Calu3 (cell line): ENCODE results near the gene NT5C. TPM values are rescaled to one million over a fixed set of nuclear protein-coding genes. Genes with fewer than 3 reads are reported as not detected.

Experiments used
- BruUV-seq: library from RNA; stranded (reverse); fragments of 400-500 nt; replicated peaks from 2 replicates; lab custom pipeline; 2021; lab: Mats Ljungman, UMichigan
- CTCF ChIA-PET: fragments of 300-600 bp; sonication (Branson Sonifier 250); formaldehyde crosslinking; loops from one replicate; lab custom pipeline; 2022; ENCODE audit warnings: antibody characterized with exemption; lab: Charles Lee
- DNase-seq: peaks from one replicate; pipeline ENCODE4 v3.0.0; 2022
- H3K27ac Mint-ChIP-seq: one replicate; pipeline ENCODE4 v1.8.0; 2022; ENCODE audit warnings: mixed read lengths; ENCODE audit not compliant: unreplicated experiment
- H3K27me3 Mint-ChIP-seq: one replicate; pipeline ENCODE4 v1.8.0; 2022; ENCODE audit warnings: mixed read lengths; ENCODE audit not compliant: unreplicated experiment
- H3K36me3 Mint-ChIP-seq: one replicate; pipeline ENCODE4 v1.8.0; 2022; ENCODE audit warnings: mild to moderate bottlenecking, moderate library complexity, mixed read lengths; ENCODE audit not compliant: insufficient read depth, unreplicated experiment
- H3K4me1 Mint-ChIP-seq: one replicate; pipeline ENCODE4 v1.8.0; 2022; ENCODE audit warnings: mild to moderate bottlenecking, low read depth, mixed read lengths; ENCODE audit not compliant: unreplicated experiment
- H3K4me3 Mint-ChIP-seq: one replicate; pipeline ENCODE4 v1.8.0; 2022; ENCODE audit warnings: mild to moderate bottlenecking, low read depth, moderate library complexity, mixed read lengths; ENCODE audit not compliant: unreplicated experiment
- H3K9me3 Mint-ChIP-seq: one replicate; pipeline ENCODE4 v1.8.0; 2022; ENCODE audit warnings: low read depth, mixed read lengths; ENCODE audit not compliant: unreplicated experiment
- intact Hi-C: fragments of 100-400 bp; cut with micrococcal nuclease; formaldehyde crosslinking; loops from one replicate; pipeline ENCODE4 v1.10.0; 2022; ENCODE audit not compliant: unreplicated experiment
- total RNA-seq: library from RNA; stranded (reverse); gene quantifications from 2 replicates; pipeline ENCODE4 v1.2.3, GENCODE V29; 2022
- TF ChIP-seq, protein P1 (sequence below): fragments of 200-600 bp; IDR thresholded peaks from one replicate; pipeline ENCODE4 v1.8.0; 2022; ENCODE audit warnings: antibody characterized with exemption; ENCODE audit not compliant: unreplicated experiment

Gene NT5C
- total RNA-seq, 1 experiment from 2014 or later: 56.6 TPM

DNA sequence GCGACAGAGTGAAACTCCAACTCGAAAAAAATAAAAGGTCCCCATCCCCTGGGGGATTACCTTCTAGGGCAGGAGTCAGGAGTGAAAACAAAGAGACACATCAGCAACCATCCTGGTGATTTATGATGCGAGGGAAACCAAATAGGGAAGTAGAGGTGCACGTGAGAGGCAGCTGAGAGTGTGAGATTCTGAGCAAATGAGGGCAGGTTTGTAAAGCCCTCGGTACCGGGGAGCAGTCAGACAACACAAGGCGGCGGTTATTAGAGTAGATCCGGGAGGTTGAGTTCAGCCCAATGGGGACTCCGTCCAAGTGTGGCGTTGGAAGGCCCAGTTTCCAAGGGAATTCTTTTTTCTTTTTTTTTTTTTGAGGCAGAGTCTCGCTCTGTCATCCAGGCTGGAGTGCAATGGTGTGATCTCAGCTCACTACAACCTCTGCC is 29.1 kb downstream of the NT5C start:
- CTCF ChIA-PET: no interaction called here
- DNase-seq: no peak
- Mint-ChIP-seq H3K36me3 (peaks cover 99% of the 10 kb centered on the region), H3K4me1 (peaks cover 27% of the 10 kb centered on the region), H3K27me3 (no peaks in the 10 kb centered on the region), H3K27ac (no peak overlapping the region), H3K9me3 (no peaks in the 10 kb centered on the region), H3K4me3 (peak overlapping the region; percentile 17)
- BruUV-seq: no TSS peak
- intact Hi-C loops: no loop called here
- TF ChIP-seq, protein P1, sequence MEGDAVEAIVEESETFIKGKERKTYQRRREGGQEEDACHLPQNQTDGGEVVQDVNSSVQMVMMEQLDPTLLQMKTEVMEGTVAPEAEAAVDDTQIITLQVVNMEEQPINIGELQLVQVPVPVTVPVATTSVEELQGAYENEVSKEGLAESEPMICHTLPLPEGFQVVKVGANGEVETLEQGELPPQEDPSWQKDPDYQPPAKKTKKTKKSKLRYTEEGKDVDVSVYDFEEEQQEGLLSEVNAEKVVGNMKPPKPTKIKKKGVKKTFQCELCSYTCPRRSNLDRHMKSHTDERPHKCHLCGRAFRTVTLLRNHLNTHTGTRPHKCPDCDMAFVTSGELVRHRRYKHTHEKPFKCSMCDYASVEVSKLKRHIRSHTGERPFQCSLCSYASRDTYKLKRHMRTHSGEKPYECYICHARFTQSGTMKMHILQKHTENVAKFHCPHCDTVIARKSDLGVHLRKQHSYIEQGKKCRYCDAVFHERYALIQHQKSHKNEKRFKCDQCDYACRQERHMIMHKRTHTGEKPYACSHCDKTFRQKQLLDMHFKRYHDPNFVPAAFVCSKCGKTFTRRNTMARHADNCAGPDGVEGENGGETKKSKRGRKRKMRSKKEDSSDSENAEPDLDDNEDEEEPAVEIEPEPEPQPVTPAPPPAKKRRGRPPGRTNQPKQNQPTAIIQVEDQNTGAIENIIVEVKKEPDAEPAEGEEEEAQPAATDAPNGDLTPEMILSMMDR: no peak

DNA sequence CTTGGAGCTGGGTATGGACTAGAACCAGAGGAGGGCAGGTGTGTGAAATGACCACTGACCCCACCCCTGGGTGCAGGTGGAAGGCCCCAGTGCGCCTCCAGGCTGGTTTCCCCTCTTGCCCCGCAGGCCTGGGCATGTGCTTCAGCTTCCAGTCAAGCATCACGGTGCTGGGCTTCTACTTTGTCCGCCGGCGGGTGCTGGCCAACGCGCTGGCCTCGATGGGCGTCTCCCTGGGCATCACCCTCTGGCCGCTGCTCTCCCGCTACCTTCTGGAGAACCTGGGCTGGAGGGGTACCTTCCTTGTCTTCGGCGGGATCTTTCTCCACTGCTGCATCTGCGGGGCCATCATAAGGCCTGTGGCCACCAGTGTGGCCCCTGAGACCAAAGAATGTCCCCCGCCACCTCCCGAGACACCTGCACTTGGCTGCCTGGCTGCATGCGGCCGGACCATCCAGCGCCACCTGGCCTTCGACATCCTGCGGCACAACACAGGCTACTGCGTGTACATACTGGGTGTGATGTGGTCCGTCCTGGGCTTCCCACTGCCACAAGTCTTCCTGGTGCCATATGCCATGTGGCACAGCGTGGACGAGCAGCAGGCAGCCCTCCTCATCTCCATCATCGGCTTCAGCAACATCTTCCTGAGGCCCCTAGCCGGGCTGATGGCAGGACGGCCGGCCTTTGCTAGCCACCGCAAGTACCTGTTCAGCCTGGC is 31.5 kb downstream of the NT5C start:
- H3K36me3 Mint-ChIP-seq: peaks cover 95% of the 10 kb centered on the region
- intact Hi-C loops: no loop called here
- CTCF ChIA-PET: no interaction called here
- TF ChIP-seq, protein P1: no peak
- peak overlapping the region; percentile 33 for H3K27ac Mint-ChIP-seq
- no peaks in the 10 kb centered on the region for H3K27me3 Mint-ChIP-seq
- no peak for DNase-seq
- H3K4me3 Mint-ChIP-seq: no peak overlapping the region
- BruUV-seq: no TSS peak
- no peaks in the 10 kb centered on the region for H3K9me3 Mint-ChIP-seq
- peaks cover 15% of the 10 kb centered on the region for H3K4me1 Mint-ChIP-seq

DNA sequence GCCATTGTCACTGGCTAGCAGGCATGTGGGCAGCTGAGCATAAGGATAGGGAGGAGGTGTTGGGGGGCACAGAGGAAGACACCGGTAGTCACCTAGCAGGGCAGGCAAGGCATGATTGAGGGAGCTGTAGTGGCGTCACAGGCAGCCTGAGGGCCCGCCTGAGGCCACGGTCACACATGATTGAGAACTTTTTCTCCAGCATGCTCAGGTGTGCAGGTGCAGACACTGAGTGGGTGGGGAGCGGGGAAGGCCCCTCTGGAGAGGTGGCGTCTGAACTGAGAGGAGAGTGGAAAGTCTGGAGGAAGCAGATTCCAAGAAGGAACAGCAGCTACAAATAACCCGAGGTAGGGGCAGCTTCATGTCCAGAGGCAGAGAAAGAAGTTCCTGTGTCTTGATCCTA is 32.7 kb downstream of the NT5C start:
- CTCF ChIA-PET: interaction anchor here (0.7 kb wide), 1 partner anchor 45 kb away, joined by 3 read pairs; no protein-coding TSS in a partner anchor
- no peak overlapping the region for H3K27ac Mint-ChIP-seq
- H3K36me3 Mint-ChIP-seq: peaks cover 93% of the 10 kb centered on the region
- BruUV-seq: no TSS peak
- no peaks in the 10 kb centered on the region for H3K9me3 Mint-ChIP-seq
- H3K27me3 Mint-ChIP-seq: no peaks in the 10 kb centered on the region
- TF ChIP-seq, protein P1: no peak
- intact Hi-C loops: no loop called here
- H3K4me3 Mint-ChIP-seq: no peak overlapping the region
- no peak for DNase-seq
- peaks cover 9% of the 10 kb centered on the region for H3K4me1 Mint-ChIP-seq

DNA sequence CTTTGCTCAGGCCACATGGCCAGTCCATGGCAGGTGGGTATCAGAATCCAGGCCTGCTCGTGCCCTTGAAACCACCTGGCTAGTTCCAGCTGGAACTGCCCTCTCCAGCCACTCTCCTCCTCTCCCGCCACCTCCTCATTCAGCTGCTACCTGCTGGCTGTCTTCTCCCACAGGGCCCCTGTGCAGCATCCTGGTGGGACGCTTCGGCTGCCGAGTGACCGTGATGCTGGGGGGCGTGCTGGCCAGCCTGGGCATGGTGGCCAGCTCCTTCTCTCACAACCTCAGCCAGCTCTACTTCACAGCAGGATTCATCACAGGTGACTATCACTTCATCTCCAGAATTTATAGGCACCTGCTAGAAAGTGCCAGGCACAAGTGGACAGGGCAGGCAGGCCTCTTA is 33.7 kb downstream of the NT5C start:
- no TSS peak for BruUV-seq
- H3K9me3 Mint-ChIP-seq: no peaks in the 10 kb centered on the region

More for the DNA sequence above, 33.7 kb downstream of the NT5C start:
- TF ChIP-seq, protein P1: no peak
- CTCF ChIA-PET: no interaction called here
- intact Hi-C loops: loop anchor here (2.0 kb wide), 1 partner anchor 19 kb away; no protein-coding TSS in a partner anchor
- Mint-ChIP-seq H3K4me3 (peak overlapping the region; percentile 49), H3K36me3 (peaks cover 93% of the 10 kb centered on the region), H3K27me3 (no peaks in the 10 kb centered on the region), H3K4me1 (peaks cover 12% of the 10 kb centered on the region), H3K27ac (peak overlapping the region; percentile 23)
- DNase-seq: no peak
